Memory B cell (primary cell): ENCODE data around the gene AP1S3.
A peak's percentile ranks its signal among the peaks of the same experiment; 100 is the strongest.

Experiments
- ATAC-seq: fragments of 150-1000 bp; cut with Tn5 transposase; 2 replicates; pipeline ENCODE4 v1.10.0; 2021; ENCODE audit warnings: low read depth, mild to moderate bottlenecking, moderate library complexity
- DNase-seq, 2 donors: peaks; one replicate each; pipeline ENCODE4 v3.0.0; 2022; ENCODE audit warnings: low spot score in 2 of 2
- H3K27ac Mint-ChIP-seq: one replicate; pipeline ENCODE4 v1.8.0; 2022; ENCODE audit warnings: mild to moderate bottlenecking, moderate library complexity, mixed read lengths
- H3K27me3 Mint-ChIP-seq: one replicate; pipeline ENCODE4 v1.8.0; 2022; ENCODE audit warnings: mixed read lengths
- H3K36me3 Mint-ChIP-seq: one replicate; pipeline ENCODE4 v1.8.0; 2022; ENCODE audit warnings: mild to moderate bottlenecking, mixed read lengths
- H3K4me1 Mint-ChIP-seq: one replicate; pipeline ENCODE4 v1.8.0; 2022; ENCODE audit warnings: mixed read lengths
- H3K4me3 Mint-ChIP-seq: one replicate; pipeline ENCODE4 v1.8.0; 2022; ENCODE audit warnings: mild to moderate bottlenecking, moderate library complexity, mixed read lengths
- H3K9me3 Mint-ChIP-seq: one replicate; pipeline ENCODE4 v1.8.0; 2022; ENCODE audit warnings: mixed read lengths

The AP1S3 gene

DNA sequence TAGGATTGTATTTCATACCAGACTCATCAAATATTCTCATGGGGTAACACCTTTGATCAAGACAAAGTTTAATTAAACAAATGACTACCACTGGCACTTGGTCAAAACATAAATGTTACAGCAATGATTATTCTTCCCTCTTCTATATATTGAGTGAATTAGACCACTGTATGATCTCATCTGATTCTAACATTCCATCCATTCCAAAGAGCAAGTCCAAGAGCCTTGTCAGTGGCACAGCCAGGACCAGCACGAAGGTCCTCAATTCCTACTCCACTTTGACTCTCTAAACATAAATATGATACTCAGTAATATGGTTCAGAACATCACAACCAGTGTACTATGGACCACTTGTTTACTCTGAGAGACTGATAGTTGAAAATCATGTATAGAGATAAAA lies 86.4 kb downstream of the AP1S3 start:
- peaks cover 3% of the 10 kb centered on the region for H3K9me3 Mint-ChIP-seq
- ATAC-seq (no peak), DNase-seq (no peak)
- H3K4me1 Mint-ChIP-seq, result peaks cover 8% of the 10 kb centered on the region
- no peak overlapping the region for H3K4me3 Mint-ChIP-seq
- no peak overlapping the region for H3K27ac Mint-ChIP-seq
- H3K36me3 Mint-ChIP-seq, result peaks cover 1% of the 10 kb centered on the region
- H3K27me3 Mint-ChIP-seq, result peaks cover 2% of the 10 kb centered on the region

GRCh38 chr2:223747392-223748042 lies 89.9 kb downstream of the AP1S3 start:
- H3K4me3 Mint-ChIP-seq, result no peak overlapping the region
- DNase-seq (no peak), ATAC-seq (no peak)
- peaks cover 2% of the 10 kb centered on the region for H3K27me3 Mint-ChIP-seq
- H3K36me3 Mint-ChIP-seq, result peaks cover 1% of the 10 kb centered on the region
- no peak overlapping the region for H3K27ac Mint-ChIP-seq
- H3K4me1 Mint-ChIP-seq, result peaks cover 8% of the 10 kb centered on the region
- peaks cover 3% of the 10 kb centered on the region for H3K9me3 Mint-ChIP-seq

DNA sequence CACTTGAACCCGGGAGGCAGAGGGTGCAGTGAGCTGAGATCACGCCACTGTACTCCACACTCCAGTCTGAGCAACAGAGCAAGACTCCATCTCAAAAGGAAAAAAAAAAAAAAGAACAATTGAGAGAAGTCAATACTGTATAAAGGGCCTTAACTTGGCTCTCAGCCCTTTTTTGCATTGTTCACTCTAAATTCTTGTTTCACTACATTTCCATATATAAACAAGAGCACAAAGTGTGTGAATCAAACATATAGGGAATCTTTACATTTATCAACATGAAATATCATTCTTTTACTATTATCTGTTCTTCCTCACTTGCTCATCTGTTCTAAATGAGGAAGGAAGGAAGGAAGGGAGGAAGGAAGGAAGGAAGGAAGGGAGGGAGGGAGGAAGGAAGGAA lies 90.8 kb downstream of the AP1S3 start:
- H3K27me3 Mint-ChIP-seq, result peaks cover 2% of the 10 kb centered on the region
- H3K27ac Mint-ChIP-seq, result peak overlapping the region; percentile 9
- H3K4me3 Mint-ChIP-seq, result no peak overlapping the region
- peaks cover 8% of the 10 kb centered on the region for H3K4me1 Mint-ChIP-seq
- ATAC-seq, result no peak
- peaks cover 1% of the 10 kb centered on the region for H3K36me3 Mint-ChIP-seq
- H3K9me3 Mint-ChIP-seq, result peaks cover 3% of the 10 kb centered on the region
- DNase-seq, result no peak

DNA sequence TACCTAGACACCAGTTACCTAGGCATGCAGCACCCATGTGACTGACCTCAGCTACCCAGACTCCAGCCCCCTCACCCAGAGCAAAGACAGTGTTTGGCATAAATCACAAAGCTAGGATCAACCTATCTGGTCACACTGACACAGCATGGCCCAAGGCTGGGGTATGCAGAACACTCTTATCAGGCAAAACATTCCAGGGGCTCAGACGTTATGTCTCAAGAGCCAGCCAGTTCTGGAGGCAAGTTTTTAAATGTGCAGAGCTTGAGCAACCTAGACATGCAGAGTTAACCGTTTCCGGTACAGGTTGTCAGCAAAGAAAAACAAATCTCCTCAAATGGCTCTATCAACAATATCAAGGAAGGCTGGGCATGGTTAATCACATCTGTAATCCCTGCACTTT lies 92.8 kb downstream of the AP1S3 start:
- DNase-seq, result no peak
- no peak for ATAC-seq
- H3K4me1 Mint-ChIP-seq, result peaks cover 8% of the 10 kb centered on the region
- no peak overlapping the region for H3K27ac Mint-ChIP-seq
- H3K27me3 Mint-ChIP-seq, result peaks cover 4% of the 10 kb centered on the region
- H3K36me3 Mint-ChIP-seq, result peaks cover 4% of the 10 kb centered on the region
- no peak overlapping the region for H3K4me3 Mint-ChIP-seq
- H3K9me3 Mint-ChIP-seq, result peaks cover 3% of the 10 kb centered on the region

GRCh38 chr2:223740679-223741078 lies 96.7 kb downstream of the AP1S3 start:
- Mint-ChIP-seq H3K9me3 (peaks cover 3% of the 10 kb centered on the region), H3K4me1 (no peaks in the 10 kb centered on the region), H3K27ac (no peak overlapping the region), H3K4me3 (no peak overlapping the region), H3K36me3 (peaks cover 11% of the 10 kb centered on the region), H3K27me3 (peaks cover 2% of the 10 kb centered on the region)
- no peak for DNase-seq
- no peak for ATAC-seq

GRCh38 chr2:223737207-223737606 lies 100.2 kb downstream of the AP1S3 start:
- no peak overlapping the region for H3K4me3 Mint-ChIP-seq
- H3K4me1 Mint-ChIP-seq, result peaks cover 5% of the 10 kb centered on the region

GRCh38 chr2:223736488-223736887 lies 100.9 kb downstream of the AP1S3 start:
- H3K27me3 Mint-ChIP-seq, result peaks cover 4% of the 10 kb centered on the region
- peaks cover 5% of the 10 kb centered on the region for H3K4me1 Mint-ChIP-seq
- no peak overlapping the region for H3K27ac Mint-ChIP-seq
- no peak for ATAC-seq
- peaks cover 16% of the 10 kb centered on the region for H3K36me3 Mint-ChIP-seq
- no peak overlapping the region for H3K4me3 Mint-ChIP-seq
- H3K9me3 Mint-ChIP-seq, result peaks cover 7% of the 10 kb centered on the region
- DNase-seq, result no peak

More at GRCh38 chr2:223737207-223737606, 100.2 kb downstream of the AP1S3 start:
- Mint-ChIP-seq H3K36me3 (peaks cover 16% of the 10 kb centered on the region), H3K27ac (no peak overlapping the region), H3K9me3 (peaks cover 7% of the 10 kb centered on the region), H3K27me3 (peaks cover 4% of the 10 kb centered on the region)
- DNase-seq, result no peak
- ATAC-seq, result no peak

GRCh38 chr2:223735659-223736244 lies 101.6 kb downstream of the AP1S3 start:
- ATAC-seq, result no peak
- no peak overlapping the region for H3K4me3 Mint-ChIP-seq
- peak overlapping the region; percentile 35 for H3K27ac Mint-ChIP-seq
- H3K27me3 Mint-ChIP-seq, result peaks cover 4% of the 10 kb centered on the region
- peaks cover 7% of the 10 kb centered on the region for H3K9me3 Mint-ChIP-seq
- H3K4me1 Mint-ChIP-seq, result peaks cover 5% of the 10 kb centered on the region
- DNase-seq, result no peak
- H3K36me3 Mint-ChIP-seq, result peaks cover 16% of the 10 kb centered on the region

DNA sequence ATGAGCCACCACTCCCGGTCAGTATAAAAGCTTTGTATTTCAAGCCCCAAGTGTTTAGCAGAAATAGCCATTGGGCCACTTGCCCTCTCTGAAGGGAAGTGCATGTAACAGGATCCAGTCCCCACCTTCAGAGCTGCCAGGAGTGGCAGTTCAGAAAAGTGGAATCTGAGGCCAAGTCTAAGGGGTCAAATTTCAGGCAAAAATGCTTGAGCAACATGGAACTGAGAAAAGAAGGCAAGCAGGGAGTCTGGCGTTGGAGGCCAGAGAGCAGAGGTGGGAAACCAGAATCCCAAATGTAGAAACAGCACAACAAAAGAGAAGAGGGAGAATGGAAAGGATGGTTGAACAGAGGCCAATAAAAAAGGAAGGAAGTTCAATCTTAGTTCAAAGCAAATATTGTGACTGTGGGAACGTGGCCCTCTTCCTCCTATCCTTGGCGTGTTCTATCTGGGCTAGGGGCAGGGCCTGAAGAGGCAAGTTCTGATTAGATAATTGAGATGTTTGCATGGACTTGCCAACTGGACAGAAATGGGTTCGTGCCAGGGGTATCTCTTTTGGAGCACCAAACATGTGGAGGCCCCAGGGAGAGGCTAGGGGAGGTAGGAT lies 102.2 kb downstream of the AP1S3 start:
- no peak for DNase-seq
- H3K9me3 Mint-ChIP-seq, result peaks cover 7% of the 10 kb centered on the region
- no peak overlapping the region for H3K4me3 Mint-ChIP-seq
- peaks cover 4% of the 10 kb centered on the region for H3K27me3 Mint-ChIP-seq
- no peak overlapping the region for H3K27ac Mint-ChIP-seq
- peaks cover 5% of the 10 kb centered on the region for H3K4me1 Mint-ChIP-seq
- H3K36me3 Mint-ChIP-seq, result peaks cover 16% of the 10 kb centered on the region
- ATAC-seq, result no peak

GRCh38 chr2:223734346-223734745 lies 103.0 kb downstream of the AP1S3 start:
- peaks cover 2% of the 10 kb centered on the region for H3K27me3 Mint-ChIP-seq
- no peak for ATAC-seq
- no peak overlapping the region for H3K27ac Mint-ChIP-seq
- DNase-seq, result no peak
- H3K4me1 Mint-ChIP-seq, result peaks cover 5% of the 10 kb centered on the region
- peaks cover 7% of the 10 kb centered on the region for H3K9me3 Mint-ChIP-seq
- H3K4me3 Mint-ChIP-seq, result no peak overlapping the region
- peaks cover 14% of the 10 kb centered on the region for H3K36me3 Mint-ChIP-seq

- H3K27me3 Mint-ChIP-seq, result peaks cover 2% of the 10 kb centered on the region
- H3K4me1 Mint-ChIP-seq, result peaks cover 8% of the 10 kb centered on the region
- H3K9me3 Mint-ChIP-seq, result peaks cover 4% of the 10 kb centered on the region
- no peak for ATAC-seq
- peaks cover 10% of the 10 kb centered on the region for H3K36me3 Mint-ChIP-seq
- no peak overlapping the region for H3K4me3 Mint-ChIP-seq
- no peak overlapping the region for H3K27ac Mint-ChIP-seq
- no peak for DNase-seq
Observed at GRCh38 chr2:223732346-223732745, 105.0 kb downstream of the AP1S3 start.

DNA sequence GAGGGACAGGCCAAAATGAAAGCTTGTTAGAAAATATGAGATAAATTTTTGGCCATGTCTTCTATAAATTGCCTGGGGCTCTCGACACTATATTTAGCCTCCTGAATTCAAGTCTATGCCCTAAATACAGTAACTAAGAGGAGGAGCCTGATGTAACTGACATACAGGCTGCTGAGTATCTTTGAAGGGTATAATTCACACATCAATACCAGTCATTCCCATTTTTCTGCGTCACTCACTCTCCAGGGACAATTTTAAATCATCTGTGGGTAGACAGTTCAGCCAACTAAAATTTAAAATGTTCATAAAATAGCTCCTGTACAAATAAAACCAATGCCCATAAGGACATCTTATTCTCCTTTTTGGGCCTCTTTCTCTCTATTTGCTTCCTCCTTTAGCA lies 105.9 kb downstream of the AP1S3 start:
- DNase-seq (no peak), ATAC-seq (no peak)
- Mint-ChIP-seq H3K36me3 (peaks cover 8% of the 10 kb centered on the region), H3K4me1 (peaks cover 8% of the 10 kb centered on the region), H3K27me3 (peaks cover 2% of the 10 kb centered on the region), H3K4me3 (no peak overlapping the region), H3K9me3 (peaks cover 4% of the 10 kb centered on the region), H3K27ac (no peak overlapping the region)

DNA sequence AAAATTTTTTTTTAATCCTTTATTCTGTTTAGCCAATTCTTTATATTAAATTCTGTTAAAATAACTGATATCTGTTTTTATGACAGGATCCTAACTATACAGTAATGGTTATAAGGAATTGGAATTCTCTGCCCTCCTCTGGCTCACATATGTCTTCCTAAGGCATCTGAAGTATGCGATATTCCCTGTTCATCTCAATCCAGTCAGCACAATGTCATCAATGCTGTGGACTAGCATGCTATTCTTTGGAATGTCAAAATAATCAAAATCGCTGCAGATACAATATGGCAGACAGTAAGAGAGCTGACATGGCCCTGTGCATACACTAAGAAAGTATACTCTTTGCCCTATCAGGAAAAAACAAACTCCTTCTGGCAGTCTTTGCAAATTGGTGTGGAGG lies 107.6 kb downstream of the AP1S3 start:
- DNase-seq (no peak), ATAC-seq (no peak)
- peaks cover 3% of the 10 kb centered on the region for H3K4me1 Mint-ChIP-seq
- H3K9me3 Mint-ChIP-seq, result peaks cover 3% of the 10 kb centered on the region
- no peaks in the 10 kb centered on the region for H3K27me3 Mint-ChIP-seq
- H3K4me3 Mint-ChIP-seq, result no peak overlapping the region
- H3K36me3 Mint-ChIP-seq, result peaks cover 2% of the 10 kb centered on the region
- H3K27ac Mint-ChIP-seq, result no peak overlapping the region

DNA sequence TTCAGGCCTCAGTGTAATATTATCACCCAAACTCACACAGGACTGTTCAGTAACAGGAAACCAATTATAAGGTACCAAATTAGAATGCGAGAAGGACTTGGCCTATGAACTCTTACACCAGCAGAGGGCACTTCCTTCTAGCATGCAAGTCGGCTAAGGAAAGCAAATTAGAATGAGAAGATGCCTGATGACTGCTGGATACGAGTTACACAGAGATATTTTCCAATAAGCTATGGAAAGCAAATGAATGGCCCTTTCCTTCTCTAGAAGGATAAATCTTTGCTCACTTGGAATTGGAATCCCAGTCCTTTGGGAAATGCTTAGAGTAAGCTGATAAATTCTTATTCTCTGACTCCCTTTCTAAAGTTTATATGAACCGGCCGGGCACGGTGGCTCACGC lies 109.8 kb downstream of the AP1S3 start:
- no peak overlapping the region for H3K27ac Mint-ChIP-seq
- ATAC-seq, result peak; percentile 76
- H3K36me3 Mint-ChIP-seq, result no peaks in the 10 kb centered on the region
- no peaks in the 10 kb centered on the region for H3K9me3 Mint-ChIP-seq
- no peaks in the 10 kb centered on the region for H3K27me3 Mint-ChIP-seq
- H3K4me1 Mint-ChIP-seq, result peaks cover 3% of the 10 kb centered on the region
- peak in 1 of 2 donors; percentile 48 for DNase-seq
- no peak overlapping the region for H3K4me3 Mint-ChIP-seq
